Thyroid gland (tissue), 4 donors: ENCODE data around the gene IL37.

ENCODE experiments used
- POLR2A ChIP-seq, 2 donors: fragments of 450-650 bp; IDR thresholded peaks; one replicate each; pipeline ENCODE4 v1.6.1; 2017; ENCODE audit warnings: antibody characterized with exemption in 2 of 2, mild to moderate bottlenecking in 2 of 2, moderate library complexity in 1 of 2
- TF ChIP-seq, protein P1 (sequence below), 6 experiments: fragments of 200-600 bp in 3 of 6; fragments of 450-650 bp in 3 of 6; sonication (generic) in 3 of 6; IDR thresholded peaks; one replicate each; pipeline ENCODE4 v1.5.1; 2016 to 2019; ENCODE audit warnings: antibody characterized with exemption in 6 of 6, mild to moderate bottlenecking in 2 of 6, inconsistent platforms in 1 of 6, moderate library complexity in 1 of 6

DNA sequence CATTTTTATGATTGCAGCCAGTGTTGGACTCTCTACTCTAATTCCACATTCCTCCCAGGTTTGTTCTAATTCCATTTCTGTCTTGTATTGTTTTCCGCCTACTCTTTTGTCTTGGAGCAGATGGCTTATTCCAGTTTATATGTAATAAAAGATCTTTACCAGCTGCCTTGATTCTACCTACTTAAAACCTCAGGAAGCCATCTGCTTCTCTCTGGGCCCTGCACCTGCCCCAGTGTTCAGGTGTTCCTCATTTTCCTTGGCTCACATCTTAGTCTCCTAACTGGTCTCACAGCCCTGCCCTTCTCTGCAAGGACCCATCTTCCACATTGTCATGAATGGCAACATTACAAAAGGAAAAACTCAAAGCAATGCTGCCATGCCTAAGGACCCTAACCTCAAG lies 21.0 kb upstream of the IL37 start:
- no peak for TF ChIP-seq POLR2A (IDR thresholded peaks at IDR 0.05)
- TF ChIP-seq, protein P1, sequence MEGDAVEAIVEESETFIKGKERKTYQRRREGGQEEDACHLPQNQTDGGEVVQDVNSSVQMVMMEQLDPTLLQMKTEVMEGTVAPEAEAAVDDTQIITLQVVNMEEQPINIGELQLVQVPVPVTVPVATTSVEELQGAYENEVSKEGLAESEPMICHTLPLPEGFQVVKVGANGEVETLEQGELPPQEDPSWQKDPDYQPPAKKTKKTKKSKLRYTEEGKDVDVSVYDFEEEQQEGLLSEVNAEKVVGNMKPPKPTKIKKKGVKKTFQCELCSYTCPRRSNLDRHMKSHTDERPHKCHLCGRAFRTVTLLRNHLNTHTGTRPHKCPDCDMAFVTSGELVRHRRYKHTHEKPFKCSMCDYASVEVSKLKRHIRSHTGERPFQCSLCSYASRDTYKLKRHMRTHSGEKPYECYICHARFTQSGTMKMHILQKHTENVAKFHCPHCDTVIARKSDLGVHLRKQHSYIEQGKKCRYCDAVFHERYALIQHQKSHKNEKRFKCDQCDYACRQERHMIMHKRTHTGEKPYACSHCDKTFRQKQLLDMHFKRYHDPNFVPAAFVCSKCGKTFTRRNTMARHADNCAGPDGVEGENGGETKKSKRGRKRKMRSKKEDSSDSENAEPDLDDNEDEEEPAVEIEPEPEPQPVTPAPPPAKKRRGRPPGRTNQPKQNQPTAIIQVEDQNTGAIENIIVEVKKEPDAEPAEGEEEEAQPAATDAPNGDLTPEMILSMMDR (IDR thresholded peaks at IDR 0.05): no peak
